ENCODE data around the gene TMEM237.
A peak's percentile ranks its signal among the peaks of the same experiment; 100 is the strongest.

Gene TMEM237

GRCh38 chr2:201644001-201644400 lies 698 bp upstream of the TMEM237 start:
- H3K27me3 ChIP-seq (ENCODE audit: control insufficient read depth in 5 of 5, insufficient read depth in 4 of 5, low read length in 5 of 5), result no peaks in the 10 kb centered on the region
- H3K4me3 ChIP-seq (ENCODE audit: low read depth in 1 of 5, low read length in 5 of 5), result peak overlapping the region in 4 of 5 donors; percentile 61 to 99 (median 96)
- no peaks in the 10 kb centered on the region for H3K9me3 ChIP-seq (ENCODE audit: control insufficient read depth in 5 of 5, low read length in 5 of 5)
- peaks cover 0 to 4% (median 2%) of the 10 kb centered on the region in 5 donors for H3K36me3 ChIP-seq (ENCODE audit: control insufficient read depth in 5 of 5, insufficient read depth in 5 of 5, low read length in 5 of 5)
- H3K9ac ChIP-seq (ENCODE audit: low read length in 5 of 5), result peak overlapping the region in 3 of 5 donors; percentile 90 to 95 (median 91)
- peaks cover 0 to 23% (median 13%) of the 10 kb centered on the region in 5 donors for H3K4me1 ChIP-seq (ENCODE audit: control insufficient read depth in 5 of 5, insufficient read depth in 5 of 5, low read length in 5 of 5)
- H3K27ac ChIP-seq (ENCODE audit: low read depth, low read length), result peak overlapping the region; percentile 83

DNA sequence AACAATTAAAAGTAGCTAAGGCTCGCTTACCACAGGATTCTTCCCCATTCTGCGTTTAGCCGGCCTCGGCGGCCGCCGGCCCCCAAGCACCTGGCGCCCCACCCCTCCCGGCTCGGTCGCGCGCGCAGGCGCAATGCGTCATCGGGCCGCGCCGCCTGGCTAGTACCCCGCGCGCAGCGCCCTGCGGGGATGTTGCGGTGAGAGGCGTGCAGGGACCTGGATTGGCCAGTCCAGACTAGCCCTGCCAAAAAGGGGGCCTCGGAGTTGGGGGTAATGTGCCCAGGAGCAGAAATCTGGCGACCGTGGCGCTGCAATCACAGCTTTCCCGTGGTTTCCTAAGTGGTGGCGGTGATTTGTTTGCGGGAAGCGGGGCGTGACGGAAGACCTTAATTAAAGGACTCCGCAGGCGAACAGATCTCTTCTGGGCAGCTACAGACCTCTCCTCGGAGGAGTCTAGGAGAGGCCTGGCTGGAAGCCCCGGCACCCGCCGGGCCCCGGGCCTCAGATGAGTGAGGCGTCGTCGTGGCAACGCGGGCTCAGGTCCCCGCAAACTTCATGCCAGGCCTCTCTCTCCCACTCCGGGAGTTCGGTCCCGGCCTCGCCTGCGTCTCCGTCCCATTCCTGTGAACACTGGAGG lies 606 bp downstream of the TMEM237 start:
- Histone ChIP-seq H3K4me3 (ENCODE audit: low read depth in 1 of 5, low read length in 5 of 5) (peak overlapping the region; percentile 93 to 99 (median 98)), H3K4me1 (ENCODE audit: control insufficient read depth in 5 of 5, insufficient read depth in 5 of 5, low read length in 5 of 5) (peaks cover 0 to 23% (median 13%) of the 10 kb centered on the region in 5 donors), H3K9me3 (ENCODE audit: control insufficient read depth in 5 of 5, low read length in 5 of 5) (no peaks in the 10 kb centered on the region), H3K36me3 (ENCODE audit: control insufficient read depth in 5 of 5, insufficient read depth in 5 of 5, low read length in 5 of 5) (peaks cover 2 to 15% (median 11%) of the 10 kb centered on the region in 5 donors), H3K9ac (ENCODE audit: low read length in 5 of 5) (peak overlapping the region; percentile 77 to 95 (median 90)), H3K27ac (ENCODE audit: low read depth, low read length) (peak overlapping the region; percentile 83), H3K27me3 (ENCODE audit: control insufficient read depth in 5 of 5, insufficient read depth in 4 of 5, low read length in 5 of 5) (no peaks in the 10 kb centered on the region)

GRCh38 chr2:201642086-201642578 lies 1.2 kb downstream of the TMEM237 start:
- Histone ChIP-seq H3K4me1 (ENCODE audit: control insufficient read depth in 5 of 5, insufficient read depth in 5 of 5, low read length in 5 of 5) (peaks cover 0 to 23% (median 13%) of the 10 kb centered on the region in 5 donors), H3K4me3 (ENCODE audit: low read depth in 1 of 5, low read length in 5 of 5) (peak overlapping the region; percentile 93 to 99 (median 98)), H3K27ac (ENCODE audit: low read depth, low read length) (peak overlapping the region; percentile 83), H3K9me3 (ENCODE audit: control insufficient read depth in 5 of 5, low read length in 5 of 5) (no peaks in the 10 kb centered on the region), H3K9ac (ENCODE audit: low read length in 5 of 5) (peak overlapping the region; percentile 77 to 95 (median 90)), H3K36me3 (ENCODE audit: control insufficient read depth in 5 of 5, insufficient read depth in 5 of 5, low read length in 5 of 5) (peaks cover 4 to 15% (median 11%) of the 10 kb centered on the region in 5 donors), H3K27me3 (ENCODE audit: control insufficient read depth in 5 of 5, insufficient read depth in 4 of 5, low read length in 5 of 5) (no peaks in the 10 kb centered on the region)

DNA sequence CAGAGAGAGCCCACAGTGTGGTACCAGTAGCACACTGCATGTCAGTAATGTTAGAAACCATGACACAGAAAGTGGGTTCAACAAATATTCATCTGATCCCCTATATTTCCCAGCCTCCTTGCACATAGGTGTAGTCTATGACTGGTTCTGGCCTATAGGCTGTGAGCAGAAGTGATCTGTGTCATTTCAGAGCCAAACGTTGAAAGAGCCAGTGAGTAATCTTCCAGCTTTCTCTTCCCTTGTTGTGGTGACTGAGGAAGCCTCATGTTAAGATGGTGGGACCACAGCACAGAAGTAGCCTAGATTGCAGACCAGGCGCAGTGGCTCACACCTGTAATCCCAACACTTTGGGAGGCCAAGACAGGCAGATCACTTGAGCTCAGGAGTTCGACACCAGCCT lies 4.1 kb downstream of the TMEM237 start:
- H3K4me3 ChIP-seq (ENCODE audit: low read depth in 1 of 5, low read length in 5 of 5), result no peak overlapping the region
- H3K27me3 ChIP-seq (ENCODE audit: control insufficient read depth in 5 of 5, insufficient read depth in 4 of 5, low read length in 5 of 5), result no peaks in the 10 kb centered on the region
- H3K9me3 ChIP-seq (ENCODE audit: control insufficient read depth in 5 of 5, low read length in 5 of 5), result no peaks in the 10 kb centered on the region
- peaks cover 7 to 32% (median 25%) of the 10 kb centered on the region in 5 donors for H3K36me3 ChIP-seq (ENCODE audit: control insufficient read depth in 5 of 5, insufficient read depth in 5 of 5, low read length in 5 of 5)
- H3K4me1 ChIP-seq (ENCODE audit: control insufficient read depth in 5 of 5, insufficient read depth in 5 of 5, low read length in 5 of 5), result peaks cover 0 to 22% (median 13%) of the 10 kb centered on the region in 5 donors
- no peak overlapping the region for H3K9ac ChIP-seq (ENCODE audit: low read length in 5 of 5)
- H3K27ac ChIP-seq (ENCODE audit: low read depth, low read length), result no peak overlapping the region

DNA sequence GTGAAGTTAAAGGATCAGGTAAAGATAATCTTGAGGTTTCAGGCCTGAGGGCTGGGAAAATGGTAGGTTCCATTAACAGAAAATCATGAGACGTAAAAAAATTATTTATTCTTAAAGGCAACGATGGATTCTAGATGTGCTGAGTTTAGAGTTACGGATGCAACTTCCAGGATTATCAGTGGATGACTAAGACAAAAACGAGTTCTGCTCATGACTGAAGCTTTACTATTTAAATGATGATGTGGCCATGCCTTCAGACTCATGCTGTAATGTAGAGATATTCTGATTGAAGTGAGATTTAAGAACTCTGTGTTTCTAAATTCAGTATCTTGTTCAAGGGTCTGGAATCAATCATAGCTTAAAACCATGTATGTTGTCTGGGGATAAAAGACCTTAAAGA lies 5.0 kb downstream of the TMEM237 start:
- H3K9ac ChIP-seq (ENCODE audit: low read length in 5 of 5), result no peak overlapping the region

GRCh38 chr2:201633661-201634249 lies 9.5 kb downstream of the TMEM237 start:
- H3K9me3 ChIP-seq (ENCODE audit: control insufficient read depth in 5 of 5, low read length in 5 of 5), result no peaks in the 10 kb centered on the region

More for the DNA sequence above, 5.0 kb downstream of the TMEM237 start:
- Histone ChIP-seq H3K27me3 (ENCODE audit: control insufficient read depth in 5 of 5, insufficient read depth in 4 of 5, low read length in 5 of 5) (no peaks in the 10 kb centered on the region), H3K36me3 (ENCODE audit: control insufficient read depth in 5 of 5, insufficient read depth in 5 of 5, low read length in 5 of 5) (peaks cover 14 to 40% (median 32%) of the 10 kb centered on the region in 5 donors), H3K27ac (ENCODE audit: low read depth, low read length) (no peak overlapping the region), H3K4me3 (ENCODE audit: low read depth in 1 of 5, low read length in 5 of 5) (no peak overlapping the region), H3K9me3 (ENCODE audit: control insufficient read depth in 5 of 5, low read length in 5 of 5) (no peaks in the 10 kb centered on the region), H3K4me1 (ENCODE audit: control insufficient read depth in 5 of 5, insufficient read depth in 5 of 5, low read length in 5 of 5) (peaks cover 0 to 13% (median 6%) of the 10 kb centered on the region in 5 donors)

GRCh38 chr2:201631041-201631440 lies 12.3 kb downstream of the TMEM237 start:
- Histone ChIP-seq H3K9me3 (ENCODE audit: control insufficient read depth in 5 of 5, low read length in 5 of 5) (no peaks in the 10 kb centered on the region), H3K4me3 (ENCODE audit: low read depth in 1 of 5, low read length in 5 of 5) (no peak overlapping the region), H3K36me3 (ENCODE audit: control insufficient read depth in 5 of 5, insufficient read depth in 5 of 5, low read length in 5 of 5) (peaks cover 23 to 58% (median 50%) of the 10 kb centered on the region in 5 donors), H3K9ac (ENCODE audit: low read length in 5 of 5) (no peak overlapping the region), H3K27ac (ENCODE audit: low read depth, low read length) (no peak overlapping the region), H3K4me1 (ENCODE audit: control insufficient read depth in 5 of 5, insufficient read depth in 5 of 5, low read length in 5 of 5) (peaks cover 0 to 5% (median 0%) of the 10 kb centered on the region in 5 donors), H3K27me3 (ENCODE audit: control insufficient read depth in 5 of 5, insufficient read depth in 4 of 5, low read length in 5 of 5) (no peaks in the 10 kb centered on the region)

More at GRCh38 chr2:201633661-201634249, 9.5 kb downstream of the TMEM237 start:
- H3K36me3 ChIP-seq (ENCODE audit: control insufficient read depth in 5 of 5, insufficient read depth in 5 of 5, low read length in 5 of 5), result peaks cover 26 to 66% (median 60%) of the 10 kb centered on the region in 5 donors
- no peaks in the 10 kb centered on the region for H3K4me1 ChIP-seq (ENCODE audit: control insufficient read depth in 5 of 5, insufficient read depth in 5 of 5, low read length in 5 of 5)
- H3K27ac ChIP-seq (ENCODE audit: low read depth, low read length), result no peak overlapping the region
- no peak overlapping the region for H3K9ac ChIP-seq (ENCODE audit: low read length in 5 of 5)
- no peaks in the 10 kb centered on the region for H3K27me3 ChIP-seq (ENCODE audit: control insufficient read depth in 5 of 5, insufficient read depth in 4 of 5, low read length in 5 of 5)
- no peak overlapping the region for H3K4me3 ChIP-seq (ENCODE audit: low read depth in 1 of 5, low read length in 5 of 5)

- H3K4me3 ChIP-seq (ENCODE audit: low read depth in 1 of 5, low read length in 5 of 5), result no peak overlapping the region
- peaks cover 27 to 56% (median 52%) of the 10 kb centered on the region in 5 donors for H3K36me3 ChIP-seq (ENCODE audit: control insufficient read depth in 5 of 5, insufficient read depth in 5 of 5, low read length in 5 of 5)
- H3K9me3 ChIP-seq (ENCODE audit: control insufficient read depth in 5 of 5, low read length in 5 of 5), result no peaks in the 10 kb centered on the region
- no peak overlapping the region for H3K27ac ChIP-seq (ENCODE audit: low read depth, low read length)
- H3K9ac ChIP-seq (ENCODE audit: low read length in 5 of 5), result no peak overlapping the region
- no peaks in the 10 kb centered on the region for H3K27me3 ChIP-seq (ENCODE audit: control insufficient read depth in 5 of 5, insufficient read depth in 4 of 5, low read length in 5 of 5)
- peaks cover 0 to 5% (median 0%) of the 10 kb centered on the region in 5 donors for H3K4me1 ChIP-seq (ENCODE audit: control insufficient read depth in 5 of 5, insufficient read depth in 5 of 5, low read length in 5 of 5)
Measured at GRCh38 chr2:201630577-201630976, 12.7 kb downstream of the TMEM237 start.

DNA sequence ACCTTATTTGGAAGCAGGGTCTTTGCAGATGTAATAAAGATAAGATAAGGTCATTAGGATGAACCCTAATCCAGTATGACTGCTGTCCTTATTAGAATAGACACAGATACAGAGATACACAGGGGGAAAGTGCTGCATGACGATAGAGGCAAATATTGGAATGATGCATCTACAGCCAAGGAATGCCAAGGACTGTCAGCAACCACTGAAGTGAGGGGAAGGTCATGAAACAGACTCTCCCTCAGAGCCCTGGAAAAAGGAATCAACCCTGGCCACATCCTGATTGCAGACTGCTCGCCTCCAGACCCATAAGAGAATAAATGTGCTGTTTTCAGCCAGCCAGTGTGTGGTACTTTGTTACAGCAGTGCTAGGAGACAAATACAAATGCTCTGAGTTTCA lies 14.8 kb downstream of the TMEM237 start:
- Histone ChIP-seq H3K4me3 (ENCODE audit: low read depth in 1 of 5, low read length in 5 of 5) (no peak overlapping the region), H3K36me3 (ENCODE audit: control insufficient read depth in 5 of 5, insufficient read depth in 5 of 5, low read length in 5 of 5) (peaks cover 22 to 53% (median 42%) of the 10 kb centered on the region in 5 donors), H3K9ac (ENCODE audit: low read length in 5 of 5) (no peak overlapping the region), H3K9me3 (ENCODE audit: control insufficient read depth in 5 of 5, low read length in 5 of 5) (no peaks in the 10 kb centered on the region), H3K4me1 (ENCODE audit: control insufficient read depth in 5 of 5, insufficient read depth in 5 of 5, low read length in 5 of 5) (peaks cover 0 to 5% (median 0%) of the 10 kb centered on the region in 5 donors), H3K27ac (ENCODE audit: low read depth, low read length) (no peak overlapping the region), H3K27me3 (ENCODE audit: control insufficient read depth in 5 of 5, insufficient read depth in 4 of 5, low read length in 5 of 5) (no peaks in the 10 kb centered on the region)
